Activated CD4-positive, alpha-beta T cell treated with anti-CD3 and anti-CD28 coated beads for 4 hours (primary cell): Measurements from ENCODE around the gene RSRP1.
A peak's percentile ranks its signal among the peaks of the same experiment; 100 is the strongest.

Experiments
- DNase-seq, 2 donors: peaks; one replicate each; pipeline ENCODE4 v3.0.0-alpha.2; 2020

Gene RSRP1

DNA sequence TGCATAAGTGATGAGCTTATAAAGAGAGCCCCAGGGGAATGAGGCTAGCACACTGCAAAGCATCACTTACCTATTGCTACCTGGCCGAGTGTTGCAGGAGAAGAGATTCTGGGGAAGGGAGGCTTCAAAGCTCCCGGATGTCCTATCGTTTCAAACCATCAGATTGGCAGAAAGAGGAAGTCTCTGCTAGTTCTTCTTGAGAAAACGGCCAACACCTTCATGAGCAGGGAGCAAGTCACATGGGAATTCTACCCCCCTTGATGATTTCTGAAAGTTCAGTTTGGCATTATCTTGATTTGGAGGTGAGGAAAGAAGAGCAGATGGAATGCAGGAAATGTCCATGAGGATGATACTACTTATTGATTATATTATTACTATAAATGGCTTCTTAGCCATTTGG, 31.1 kb downstream of the RSRP1 start:
- no peak for DNase-seq

DNA sequence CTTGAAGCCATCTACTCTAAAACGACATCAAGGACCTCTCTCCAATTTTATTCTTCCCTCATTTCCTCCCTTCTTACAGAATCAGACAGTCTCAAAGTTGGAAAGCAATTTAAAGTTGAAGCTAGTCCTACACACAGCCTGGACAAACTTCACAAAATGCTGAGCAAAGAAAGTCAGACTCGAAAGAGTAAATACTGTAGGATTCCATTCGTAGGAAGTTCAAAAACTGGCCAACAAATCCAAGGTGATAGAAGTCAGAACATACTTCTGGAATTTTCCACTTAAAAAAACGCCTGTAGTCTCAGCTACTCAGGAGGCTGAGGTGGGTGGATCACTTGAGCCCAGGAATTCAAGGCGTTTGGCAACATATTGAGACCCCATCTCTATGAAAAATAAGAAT, 34.5 kb downstream of the RSRP1 start:
- no peak for DNase-seq

DNA sequence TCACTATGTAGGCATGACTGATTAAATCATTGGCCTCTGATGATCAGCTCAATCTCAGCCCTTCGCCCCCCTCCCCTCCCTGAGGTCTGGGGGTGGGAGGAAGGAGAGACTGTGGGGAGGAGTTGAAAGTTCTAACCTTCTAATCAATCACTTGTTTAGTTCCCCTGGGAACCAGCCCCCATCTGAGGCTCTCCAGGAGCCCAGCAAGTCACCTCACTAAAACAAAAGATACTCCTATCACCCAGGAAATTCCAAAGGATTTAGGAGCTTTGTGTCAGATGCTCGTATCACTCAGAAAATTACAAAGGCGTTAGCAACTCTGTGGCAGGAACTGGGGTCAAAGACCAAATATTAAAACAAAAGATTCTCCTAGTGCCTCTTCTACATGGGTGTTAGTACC, 36.5 kb downstream of the RSRP1 start:
- DNase-seq: no peak

DNA sequence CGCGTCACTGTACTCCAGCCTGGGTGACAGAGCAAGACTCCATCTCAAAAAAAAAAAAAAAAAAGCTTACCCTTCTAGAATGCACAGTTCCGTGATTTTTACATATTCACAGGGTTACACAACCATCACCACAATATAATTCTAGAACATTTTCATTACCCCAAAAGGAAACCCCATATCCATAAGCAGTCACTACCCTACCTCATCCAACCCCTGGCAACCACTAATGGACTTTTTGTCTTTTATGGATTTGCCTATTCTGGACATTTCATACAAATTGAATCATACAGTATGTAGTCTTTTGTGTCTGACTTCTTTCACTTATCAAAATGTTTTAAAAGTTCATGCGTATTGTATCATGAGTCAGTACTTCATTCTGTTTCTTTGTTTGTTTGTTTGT, 37.7 kb downstream of the RSRP1 start:
- no peak for DNase-seq

DNA sequence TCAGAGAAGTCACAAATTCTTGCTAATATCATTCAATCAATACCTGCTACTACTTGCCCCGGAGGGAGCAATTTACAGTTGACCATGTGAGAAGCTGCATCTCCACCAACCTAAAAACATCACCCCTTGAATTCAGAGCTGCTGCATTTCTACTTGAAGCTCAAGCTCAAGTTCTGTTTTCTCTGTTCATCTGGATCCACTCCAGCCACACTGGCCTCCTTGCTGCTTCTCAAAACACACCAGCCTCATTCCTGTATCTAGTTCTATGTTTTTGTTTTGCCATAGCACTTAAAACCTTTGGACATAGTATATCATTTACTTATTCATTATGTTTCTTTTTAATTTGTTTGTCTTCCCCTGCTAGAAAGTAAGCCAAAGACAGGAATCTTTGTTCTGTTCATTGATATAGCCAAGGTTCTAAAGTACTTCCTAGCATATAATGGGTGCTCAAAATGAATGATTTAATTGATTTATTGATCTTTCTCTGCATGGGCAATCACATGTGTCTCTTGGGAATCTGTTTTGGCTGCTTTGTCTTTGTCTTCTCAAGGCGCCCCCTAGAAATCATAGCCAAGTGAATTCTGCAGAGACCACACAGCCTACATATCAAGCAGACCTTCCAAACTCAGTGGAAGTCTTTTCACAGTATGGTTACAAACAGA, 38.6 kb downstream of the RSRP1 start:
- no peak for DNase-seq

DNA sequence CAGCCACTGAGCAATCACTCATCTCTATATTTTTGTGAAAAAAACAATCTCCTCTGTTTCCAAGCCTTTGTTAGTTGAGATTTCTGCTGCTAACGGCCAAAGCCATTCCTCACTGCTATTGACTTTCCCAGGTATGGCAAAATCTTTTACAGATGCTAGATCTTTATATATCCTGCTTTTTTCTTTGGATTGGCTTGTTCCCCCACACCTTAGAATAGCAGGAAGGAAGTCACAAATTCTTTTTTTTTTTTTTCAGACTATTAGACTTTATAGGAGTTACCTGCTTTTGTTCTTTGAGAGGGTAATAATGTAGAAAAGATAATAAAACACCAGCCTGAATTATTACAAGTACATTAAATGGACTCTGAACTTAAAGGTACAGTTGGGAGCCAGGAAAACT, 39.2 kb downstream of the RSRP1 start:
- DNase-seq: no peak

DNA sequence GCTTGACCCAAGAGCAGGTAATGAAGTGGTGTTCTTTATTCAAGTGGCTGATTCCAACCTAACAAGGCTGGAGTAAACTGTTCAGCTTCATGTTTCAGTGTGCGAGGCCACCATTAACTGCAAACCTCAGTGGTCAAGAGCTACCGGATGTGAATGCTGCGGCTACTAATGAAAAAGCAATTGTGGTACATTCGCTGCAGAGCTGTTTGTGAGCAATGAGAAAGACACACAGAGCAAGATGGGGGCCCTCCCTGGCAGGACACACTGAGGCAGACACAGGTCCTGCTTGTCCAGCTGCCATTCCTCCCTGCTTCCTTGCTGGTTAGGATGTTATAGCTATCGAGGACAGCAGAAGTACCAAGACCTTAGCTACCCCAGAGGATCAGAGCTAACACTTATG, 41.1 kb downstream of the RSRP1 start:
- no peak for DNase-seq

DNA sequence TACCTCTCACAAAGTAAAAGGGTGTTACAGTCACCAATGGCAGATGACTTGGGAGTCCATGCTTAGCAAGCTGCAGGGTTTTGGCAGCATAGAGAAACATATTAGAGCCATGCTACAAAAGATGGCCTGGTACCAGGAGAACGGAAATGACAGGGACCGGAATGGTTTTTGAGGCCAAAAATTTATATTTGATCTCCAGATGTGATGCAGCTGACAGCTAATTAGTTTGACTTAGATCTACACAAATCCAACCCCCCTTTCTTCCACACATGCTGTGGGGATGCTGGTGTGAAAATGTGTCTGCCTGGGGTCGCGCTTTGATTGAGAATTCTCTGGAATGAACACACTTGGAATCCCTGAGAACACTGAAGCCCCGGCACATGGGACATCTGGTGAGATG, 41.5 kb downstream of the RSRP1 start:
- no peak for DNase-seq

DNA sequence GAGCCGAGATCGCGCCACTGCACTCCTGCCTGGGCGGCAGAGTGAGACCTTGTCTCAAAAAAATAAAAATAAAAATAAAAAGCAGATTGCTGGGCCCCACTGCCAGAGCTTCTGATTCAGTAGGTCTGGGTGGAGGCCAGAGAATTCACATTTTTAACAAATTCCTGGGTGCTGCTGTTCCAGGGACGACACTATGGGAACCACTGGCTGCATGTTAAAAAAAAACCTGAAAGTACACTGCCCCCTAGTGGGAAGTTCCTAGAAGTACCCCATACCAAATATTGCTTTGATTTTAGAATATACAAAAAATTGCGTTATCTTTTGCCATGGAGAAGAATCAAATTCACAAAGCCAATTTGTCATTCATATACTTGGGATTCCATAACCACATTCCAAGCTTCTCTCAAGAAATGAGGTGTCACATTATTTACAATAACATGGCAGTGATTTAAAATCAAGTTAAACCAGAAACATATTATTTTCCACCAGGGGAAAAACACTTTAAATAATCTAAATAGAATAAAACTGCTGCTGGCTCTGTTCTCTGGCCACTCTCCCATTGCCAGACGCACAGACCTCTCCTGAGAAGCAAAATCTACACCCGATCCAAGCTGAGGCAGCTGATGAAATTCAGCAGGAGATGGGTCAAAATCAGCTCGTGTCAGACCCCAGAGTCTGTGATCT, 42.3 kb downstream of the RSRP1 start:
- DNase-seq: peak in 1 of 2 donors; percentile 32

DNA sequence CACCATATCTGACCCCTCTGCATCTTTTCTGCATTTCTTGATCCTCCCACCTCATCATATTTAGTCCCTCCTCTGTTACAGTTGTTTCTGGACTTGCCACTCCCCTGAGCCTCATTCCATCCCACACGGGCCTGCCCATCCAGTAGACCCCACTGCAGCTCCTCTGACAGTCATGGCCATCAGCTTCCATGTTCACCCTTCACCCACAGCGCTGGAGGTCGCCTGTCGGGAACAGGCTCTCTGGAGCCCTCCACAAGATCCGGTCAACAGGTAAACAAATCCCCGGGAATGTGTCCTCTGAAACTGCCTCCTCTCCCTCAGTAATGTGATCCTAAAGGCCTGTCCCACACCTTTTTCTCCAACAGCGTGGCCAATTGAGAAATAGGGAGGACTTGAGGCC, 46.2 kb downstream of the RSRP1 start:
- DNase-seq: no peak

DNA sequence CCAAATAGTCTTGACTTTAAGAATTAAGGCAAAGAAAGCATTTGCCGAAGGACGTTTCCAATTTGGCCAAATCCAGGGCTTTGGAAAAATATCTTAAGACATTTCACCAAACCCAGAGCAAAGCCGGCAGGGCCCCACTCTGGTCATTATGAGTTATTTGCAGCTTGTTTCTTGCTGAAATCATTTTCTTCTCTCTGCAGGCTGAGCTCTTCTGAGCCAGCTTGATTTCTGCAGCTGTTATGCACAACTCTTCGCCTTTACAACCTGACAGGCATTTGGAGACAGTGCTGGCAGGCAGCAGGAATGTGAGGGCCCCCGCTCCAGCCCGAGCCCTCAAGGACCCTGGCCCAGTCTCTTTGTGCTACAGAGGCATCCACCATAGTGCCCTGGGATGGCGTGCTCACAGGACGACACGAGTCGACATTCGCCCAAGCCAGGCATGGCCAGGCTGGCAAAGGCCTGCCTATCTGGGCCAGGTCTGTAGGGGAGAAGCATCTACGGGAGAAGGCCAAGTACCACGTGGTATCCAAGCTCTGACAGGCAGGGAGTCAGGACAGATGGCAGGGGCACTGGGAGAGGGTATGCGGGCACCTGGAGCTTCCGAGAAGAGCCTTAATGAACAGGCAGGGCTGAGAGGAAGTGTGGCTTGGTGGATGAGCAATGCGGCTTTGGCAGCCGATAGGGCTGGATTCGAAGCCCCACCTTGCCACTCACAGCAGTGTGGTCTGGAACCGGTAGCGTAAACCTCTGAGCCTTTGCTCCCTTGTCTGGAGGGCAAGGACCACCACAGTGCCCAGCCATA, 47.2 kb downstream of the RSRP1 start:
- no peak for DNase-seq

DNA sequence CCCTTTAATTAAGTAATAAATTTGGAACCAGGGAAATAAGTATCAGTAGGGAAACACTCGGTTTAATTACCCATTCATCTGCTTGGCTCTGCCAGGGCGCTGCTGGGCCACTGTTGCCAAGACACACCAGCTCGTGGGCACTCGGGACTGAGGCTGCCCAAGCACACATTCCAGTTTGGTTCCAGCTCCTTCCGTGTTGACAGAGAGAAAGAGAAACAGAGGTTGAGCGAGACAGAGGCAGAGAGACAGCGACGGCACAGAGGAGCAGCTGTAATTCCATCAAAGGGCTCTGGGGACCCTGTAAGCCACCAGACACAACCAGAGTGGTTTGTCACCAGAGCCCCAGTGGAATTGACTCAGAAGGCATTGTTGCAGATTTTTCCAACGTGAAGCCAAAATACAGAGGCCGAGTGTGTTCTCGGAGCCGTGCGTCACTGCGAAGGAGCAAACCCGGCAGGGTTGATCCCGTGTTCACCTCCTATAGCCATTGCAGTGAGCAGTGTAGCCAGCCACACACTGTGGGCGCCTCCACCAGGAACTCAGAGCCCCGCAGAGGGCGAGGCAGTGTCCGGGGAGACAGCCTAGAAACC, 48.5 kb downstream of the RSRP1 start:
- DNase-seq: no peak

DNA sequence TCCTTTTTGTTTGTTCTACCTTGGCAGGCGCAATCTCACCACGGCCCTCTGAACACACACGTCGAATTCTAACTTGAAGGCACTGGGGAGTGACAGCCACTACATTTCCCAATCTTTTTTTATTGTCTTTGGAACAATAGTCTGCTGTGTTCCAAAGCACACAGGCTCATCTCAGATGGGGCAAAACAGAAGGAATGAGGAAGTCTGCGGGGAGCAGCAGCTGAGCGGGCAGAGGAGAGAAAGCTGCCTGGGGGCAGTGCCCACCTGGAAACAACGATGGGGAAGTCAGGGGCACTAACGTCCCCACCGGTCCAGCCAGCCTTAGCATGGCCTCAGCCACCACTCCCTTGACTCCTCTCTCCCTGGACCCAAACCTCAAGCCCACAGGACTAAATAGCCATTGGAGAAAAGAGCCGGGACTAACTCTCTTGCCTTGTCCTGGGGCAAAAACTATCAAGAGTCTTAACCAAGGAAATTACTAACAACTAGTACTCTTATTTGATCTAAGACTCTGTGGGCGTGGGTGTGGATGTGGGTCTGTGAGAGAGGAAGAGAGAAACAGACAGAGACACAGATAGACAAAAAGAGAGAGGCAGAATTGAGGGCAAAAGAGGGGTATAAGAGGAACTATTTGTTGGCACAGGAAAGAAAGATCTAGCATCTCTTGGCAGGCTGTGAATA, 49.1 kb downstream of the RSRP1 start:
- DNase-seq: peak; percentile 14 to 22

DNA sequence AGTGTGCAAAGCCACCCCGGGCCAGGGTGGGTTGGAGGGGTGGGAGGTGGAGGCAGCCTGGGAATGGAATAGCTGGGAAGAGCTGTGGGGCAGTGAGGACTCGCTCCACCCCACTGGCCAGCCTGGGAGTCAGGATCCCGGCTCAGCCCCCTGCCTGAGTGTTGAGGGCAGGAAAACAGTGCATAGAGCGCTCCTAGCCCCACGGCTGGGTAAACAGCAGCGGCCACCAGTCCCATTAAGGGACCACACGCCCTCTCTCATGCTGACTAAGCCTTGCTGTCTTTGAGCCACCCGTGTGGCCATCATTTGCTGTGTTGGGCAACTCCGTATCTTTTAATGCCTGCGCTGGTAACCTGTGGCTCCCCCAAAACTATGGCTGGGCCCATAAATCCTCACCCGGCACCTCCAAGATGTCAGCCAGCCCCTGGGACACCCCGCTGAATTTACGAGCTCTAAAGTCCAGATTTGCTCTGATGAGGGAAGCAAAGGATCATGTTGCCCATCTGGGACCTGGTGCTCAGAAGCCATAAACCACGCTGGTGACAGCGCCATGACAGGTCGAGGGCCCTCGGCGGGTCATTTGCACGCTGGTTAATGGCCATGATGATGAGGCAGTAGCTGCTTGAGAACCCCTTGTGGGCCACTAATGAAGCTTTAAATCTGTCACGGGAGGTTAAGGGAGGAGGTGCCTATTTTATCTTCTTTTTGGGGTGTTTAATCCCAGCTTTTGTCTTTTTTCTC, 49.8 kb downstream of the RSRP1 start:
- no peak for DNase-seq

DNA sequence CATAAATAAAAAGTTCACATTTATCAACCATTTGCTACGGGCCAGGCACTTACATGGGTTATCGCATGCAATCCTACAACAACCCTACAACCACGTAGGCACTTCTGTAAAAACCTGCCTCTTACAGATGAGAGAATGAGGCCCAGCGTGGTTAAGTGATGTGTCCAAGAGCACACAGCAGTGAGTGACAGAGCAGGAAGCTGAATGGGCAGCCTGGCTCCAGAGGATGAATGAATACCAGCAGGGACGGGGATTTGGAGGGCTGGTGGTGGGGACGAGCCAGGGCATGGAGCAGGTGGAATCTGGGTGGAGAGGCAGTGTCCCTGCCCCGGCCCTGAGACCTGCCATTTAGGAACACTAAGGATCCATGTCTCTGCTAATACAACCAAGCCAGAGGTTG, 50.4 kb downstream of the RSRP1 start:
- DNase-seq: no peak

DNA sequence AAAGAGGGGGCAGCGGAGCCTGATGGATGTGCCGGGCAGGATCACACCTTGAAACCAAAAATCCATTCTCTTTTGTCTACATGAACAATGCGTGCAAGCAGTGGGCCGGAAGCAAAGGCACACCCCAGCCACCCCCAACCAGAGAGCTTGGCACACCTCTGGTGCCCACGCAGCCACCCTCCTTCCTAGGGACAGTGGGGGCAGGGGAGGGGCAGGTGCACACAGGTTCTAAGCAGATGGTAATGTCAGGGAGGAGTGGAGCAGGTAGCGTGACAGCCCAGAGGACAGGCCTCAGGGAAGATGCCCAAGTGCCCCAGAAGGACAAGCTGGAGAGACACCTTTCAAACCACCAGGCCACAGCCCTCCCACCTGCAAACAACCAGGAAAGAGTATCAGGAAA, 51.4 kb downstream of the RSRP1 start:
- no peak for DNase-seq

DNA sequence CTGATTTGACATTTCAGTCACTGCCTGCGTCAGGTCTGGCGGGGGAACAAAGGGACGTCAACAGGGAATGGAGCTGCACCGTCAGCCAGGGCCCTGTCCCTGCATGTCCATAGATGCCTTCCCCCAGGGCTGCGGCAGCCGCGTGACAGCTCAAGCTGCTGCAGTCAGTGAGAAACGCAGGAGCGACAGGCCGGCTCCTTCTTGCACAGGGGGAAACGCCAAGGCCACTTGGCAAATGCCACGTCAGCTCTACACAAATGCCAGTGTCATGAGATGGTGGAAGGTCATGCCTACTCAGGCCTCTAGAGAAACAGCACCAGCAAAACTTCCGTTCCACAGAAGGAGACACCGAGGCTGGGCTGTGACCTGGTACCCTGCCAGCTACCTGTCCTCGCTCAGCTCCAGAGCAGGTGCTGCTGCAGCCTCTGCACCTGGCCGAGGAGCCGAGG, 52.7 kb downstream of the RSRP1 start:
- no peak for DNase-seq

DNA sequence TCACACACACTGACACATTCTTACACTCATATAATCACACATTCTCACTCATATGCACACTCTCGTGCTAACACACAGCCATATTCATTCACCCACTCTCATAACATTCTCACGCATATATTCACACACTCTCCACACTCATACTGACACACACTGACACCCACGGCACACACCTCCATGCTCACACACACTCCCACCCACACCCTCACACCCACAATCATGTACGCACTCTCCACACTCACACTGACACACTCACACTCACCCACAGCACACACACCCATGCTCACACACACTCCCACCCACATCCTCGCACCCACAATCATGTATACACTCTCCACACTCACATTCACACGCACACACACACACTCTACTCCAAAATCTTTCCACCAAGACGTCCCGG, 53.2 kb downstream of the RSRP1 start:
- DNase-seq: no peak

DNA sequence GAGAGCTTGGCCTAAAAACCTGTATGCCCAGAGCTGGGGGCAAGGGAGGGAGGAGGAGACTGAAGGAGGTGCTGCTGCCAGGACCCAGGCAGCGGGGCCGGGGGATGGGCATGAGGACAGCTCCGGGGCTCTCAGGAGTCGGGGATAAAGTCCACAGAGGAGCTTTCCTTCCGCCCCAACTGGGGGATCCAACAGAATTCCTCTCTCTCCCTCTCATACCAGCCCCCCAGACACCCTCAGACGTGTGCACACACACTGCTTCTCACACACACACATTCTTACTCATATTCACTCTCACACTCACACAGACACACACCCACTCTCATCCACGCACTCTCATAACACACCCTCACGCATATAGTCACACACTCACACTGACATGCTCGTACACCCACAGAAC, 54.0 kb downstream of the RSRP1 start:
- DNase-seq: no peak
